Activated CD4-positive, alpha-beta T cell treated with anti-CD3 and anti-CD28 coated beads, Interleukin-2, amount 10 ng/mL, durations not matched to agents 24 days and 14 days (primary cell): ENCODE data around the gene DBP. TPM values are rescaled to one million over a fixed set of nuclear protein-coding genes. Genes with fewer than 3 reads are reported as not detected.
"Not testable (repeated sequence)": the region's sequence is repeated elsewhere in the genome, so short reads cannot be mapped to it uniquely, and the experiment has no call there.

Experiments
- DNase-seq: peaks from one replicate; pipeline ENCODE4 v3.0.0; 2022
- H3K27ac Mint-ChIP-seq: one replicate; pipeline ENCODE4 v1.8.0; 2022; ENCODE audit warnings: mild to moderate bottlenecking, mixed read lengths
- H3K27me3 Mint-ChIP-seq: one replicate; pipeline ENCODE4 v1.8.0; 2022; ENCODE audit warnings: mixed read lengths
- H3K36me3 Mint-ChIP-seq: one replicate; pipeline ENCODE4 v1.8.0; 2022; ENCODE audit warnings: low read depth, mild to moderate bottlenecking, mixed read lengths
- H3K4me1 Mint-ChIP-seq: one replicate; pipeline ENCODE4 v1.8.0; 2021; ENCODE audit warnings: mixed read lengths
- H3K4me3 Mint-ChIP-seq: one replicate; pipeline ENCODE4 v1.8.0; 2022; ENCODE audit warnings: mild to moderate bottlenecking, moderate library complexity, mixed read lengths
- H3K9me3 Mint-ChIP-seq: one replicate; pipeline ENCODE4 v1.8.0; 2021; ENCODE audit warnings: mixed read lengths
- intact Hi-C: fragments of 100-400 bp; cut with micrococcal nuclease; formaldehyde crosslinking; loops from one replicate; pipeline ENCODE4 v1.15.1; 2023
- total RNA-seq: library from RNA; stranded (reverse); gene quantifications from 2 replicates; pipeline ENCODE4 v1.2.3, GENCODE V29; 2022

DBP gene
- total RNA-seq, 1 donor from 2014 or later, result 11.2 TPM

DNA sequence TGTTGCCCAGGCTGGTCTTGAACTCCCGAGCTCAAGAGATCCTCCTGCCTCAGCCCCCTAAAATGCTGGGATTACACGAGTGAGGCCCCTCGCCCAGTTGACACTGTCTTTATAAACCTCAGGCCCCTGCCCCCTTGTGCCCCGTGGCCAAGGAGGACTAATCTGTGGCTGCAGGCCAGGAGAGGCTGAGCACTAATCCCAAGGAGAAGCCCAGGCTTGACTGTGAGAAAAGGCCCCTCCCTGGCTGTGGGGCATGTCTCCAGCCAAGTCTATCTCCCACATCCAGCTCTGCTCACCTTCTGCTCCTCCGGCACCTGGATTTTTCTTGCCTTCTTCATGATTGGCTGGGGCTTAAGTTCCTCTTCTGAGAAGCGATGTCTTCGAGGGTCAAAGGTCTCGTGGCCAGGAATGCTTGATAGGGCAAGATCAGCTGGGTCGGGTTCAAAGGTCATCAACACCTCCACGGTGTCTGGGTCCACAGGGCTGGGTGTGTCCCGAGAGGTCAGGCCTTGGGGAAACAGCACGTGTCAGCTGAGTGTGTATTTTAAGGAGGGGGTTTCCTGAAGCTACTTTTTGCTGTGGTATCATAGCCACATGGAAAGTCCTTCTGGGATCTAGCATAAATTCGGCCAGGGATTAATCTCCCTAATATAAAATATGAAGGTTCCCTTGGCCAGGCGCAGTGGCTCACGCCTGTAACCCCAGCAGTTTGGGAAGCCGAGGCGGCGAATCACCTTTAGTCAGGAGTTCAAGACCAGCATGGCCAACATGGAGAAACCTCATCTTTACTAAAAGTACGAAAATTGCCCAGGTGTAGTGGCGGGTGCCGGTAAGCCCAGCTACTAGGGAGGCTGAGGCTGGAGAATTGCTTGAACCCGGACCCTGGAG, 3.8 kb downstream of the DBP start:
- Mint-ChIP-seq H3K9me3 (no peaks in the 10 kb centered on the region), H3K36me3 (peaks cover 9% of the 10 kb centered on the region), H3K4me1 (peaks cover 26% of the 10 kb centered on the region), H3K27ac (peak overlapping the region; percentile 86), H3K27me3 (no peaks in the 10 kb centered on the region), H3K4me3 (peak overlapping the region; percentile 84)
- DNase-seq, result peak; percentile 61
- intact Hi-C loops, result loop anchor here (1.0 to 10.0 kb wide), 4 partner anchors 9 to 1031 kb away; partner anchors contain the start of genes BCL2L12, C19orf73, IRF3 and LIN7B

DNA sequence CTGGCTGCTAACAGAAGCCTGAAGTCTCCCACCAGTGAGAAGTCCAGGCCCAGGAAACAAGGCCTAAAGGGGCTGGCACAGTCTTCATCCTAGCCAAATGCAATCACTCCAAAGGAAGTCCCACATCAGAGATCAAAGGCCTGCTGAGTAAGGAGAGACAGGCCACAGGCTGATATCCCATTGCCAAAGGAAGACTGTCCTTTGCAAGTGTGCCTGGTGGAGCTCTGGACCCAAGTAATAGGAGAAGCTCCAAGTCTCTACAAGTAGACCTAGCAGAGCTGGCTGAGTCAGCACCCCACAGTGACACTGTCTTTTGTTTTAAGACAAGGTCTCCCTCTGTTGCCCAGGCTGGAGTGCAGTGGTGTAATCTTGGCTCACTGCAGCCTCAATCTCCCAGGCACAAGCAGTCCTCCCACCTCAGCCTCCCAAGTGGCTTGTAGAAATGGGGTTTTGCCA, 4.5 kb downstream of the DBP start:
- Mint-ChIP-seq H3K36me3 (peaks cover 10% of the 10 kb centered on the region), H3K27ac (peak overlapping the region; percentile 37), H3K27me3 (no peaks in the 10 kb centered on the region), H3K9me3 (no peaks in the 10 kb centered on the region), H3K4me1 (peaks cover 20% of the 10 kb centered on the region), H3K4me3 (no peak overlapping the region)
- DNase-seq, result peak; percentile 61
- intact Hi-C loops, result loop anchor here (10.0 kb wide), 2 partner anchors 482 to 1032 kb away; partner anchors contain the start of genes BCL2L12, C19orf73, IRF3 and LIN7B

DNA sequence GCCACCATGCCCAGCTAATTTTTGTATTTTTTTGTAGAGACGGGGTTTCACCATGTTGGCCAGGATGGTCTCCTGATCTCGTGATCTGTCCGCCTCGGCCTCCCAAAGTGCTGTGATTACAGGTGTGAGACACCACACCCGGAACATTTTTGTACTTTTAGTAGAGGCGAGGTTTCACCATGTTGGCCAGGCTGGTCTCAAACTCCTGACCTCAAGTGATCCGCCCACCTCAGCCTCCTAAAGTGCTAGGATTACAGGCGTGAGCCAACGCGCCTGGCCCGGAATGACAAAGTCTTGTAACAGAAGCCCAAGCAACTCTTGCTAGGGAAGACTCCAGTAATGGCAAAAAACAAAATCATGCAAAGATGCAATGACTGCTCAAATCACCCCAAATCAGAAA, 4.9 kb downstream of the DBP start:
- intact Hi-C loops, result loop anchor here (10.0 kb wide), 2 partner anchors 483 to 1033 kb away; partner anchors contain the start of genes BCL2L12, C19orf73, IRF3 and LIN7B
- H3K9me3 Mint-ChIP-seq, H3K36me3 Mint-ChIP-seq, H3K27ac Mint-ChIP-seq, H3K4me3 Mint-ChIP-seq, DNase-seq, H3K27me3 Mint-ChIP-seq: not testable (repeated sequence)
- H3K4me1 Mint-ChIP-seq, result peaks cover 18% of the 10 kb centered on the region

DNA sequence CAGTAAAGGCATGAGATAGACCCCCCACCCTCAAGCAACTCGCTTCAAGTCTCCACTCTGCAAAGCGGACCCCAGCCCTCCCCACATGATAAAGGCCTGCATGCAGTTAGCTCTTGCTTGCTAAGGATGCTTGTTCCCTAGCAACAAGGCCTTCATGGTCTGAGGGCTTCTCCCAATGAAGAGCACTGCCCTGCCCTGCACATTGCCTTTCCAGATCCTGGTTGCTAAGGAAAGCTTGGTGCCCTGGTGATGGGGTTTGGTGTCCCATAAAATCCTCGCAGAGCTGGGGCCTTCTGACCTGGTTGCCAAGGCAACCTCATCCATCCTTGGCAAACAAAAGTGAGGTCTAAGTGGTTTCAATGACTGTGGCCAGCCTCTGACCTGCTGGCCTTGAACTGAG, 6.0 kb downstream of the DBP start:
- intact Hi-C loops, result loop anchor here (10.0 kb wide), 2 partner anchors 484 to 1034 kb away; partner anchors contain the start of genes BCL2L12, C19orf73, IRF3 and LIN7B
- no peaks in the 10 kb centered on the region for H3K27me3 Mint-ChIP-seq
- no peak for DNase-seq
- H3K27ac Mint-ChIP-seq, result peak overlapping the region; percentile 20
- H3K4me1 Mint-ChIP-seq, result peaks cover 22% of the 10 kb centered on the region
- H3K9me3 Mint-ChIP-seq, result no peaks in the 10 kb centered on the region
- no peak overlapping the region for H3K4me3 Mint-ChIP-seq
- H3K36me3 Mint-ChIP-seq, result peaks cover 12% of the 10 kb centered on the region

DNA sequence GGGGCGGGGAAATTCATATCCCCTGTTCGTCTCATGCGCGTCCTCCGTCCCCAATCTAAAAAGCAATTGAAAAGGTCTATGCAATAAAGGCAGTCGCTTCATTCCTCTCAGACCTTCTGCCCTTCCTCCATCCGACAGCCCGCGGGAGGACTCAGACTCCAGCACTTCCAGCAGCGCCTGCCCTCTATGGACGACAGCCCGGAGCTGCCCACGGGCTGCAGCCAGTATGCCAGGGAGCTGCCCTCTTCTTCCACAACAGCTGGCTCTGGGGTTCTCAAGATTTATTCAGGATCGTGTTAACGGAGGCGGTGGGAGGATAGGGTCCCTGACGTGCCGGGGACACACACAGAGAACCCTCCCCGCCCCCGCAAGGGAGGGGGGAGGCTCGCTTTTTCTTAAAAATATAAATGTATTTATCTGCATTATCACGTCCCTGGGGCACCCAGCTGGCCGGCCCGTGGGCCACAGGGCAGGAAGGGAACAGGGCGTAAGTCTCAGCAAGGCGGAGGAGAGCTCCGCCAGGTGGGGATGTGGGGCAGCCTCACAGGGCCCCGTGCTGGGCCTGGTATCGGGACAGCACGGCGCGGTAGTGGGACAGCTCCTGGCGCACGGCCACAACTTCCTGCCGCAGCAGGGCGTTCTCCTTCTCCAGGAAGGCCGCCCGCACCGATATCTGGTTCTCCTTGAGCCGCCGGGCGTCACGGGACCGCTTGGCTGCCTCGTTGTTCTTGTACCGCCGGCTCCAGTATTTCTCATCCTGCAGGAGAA, 6.7 kb downstream of the DBP start:
- intact Hi-C loops, result loop anchor here (10.0 kb wide), 2 partner anchors 484 to 1034 kb away; partner anchors contain the start of genes BCL2L12, C19orf73, IRF3 and LIN7B
- peaks cover 18% of the 10 kb centered on the region for H3K4me1 Mint-ChIP-seq
- H3K27me3 Mint-ChIP-seq, result no peaks in the 10 kb centered on the region
- H3K9me3 Mint-ChIP-seq, result no peaks in the 10 kb centered on the region
- H3K36me3 Mint-ChIP-seq, result peaks cover 12% of the 10 kb centered on the region
- H3K4me3 Mint-ChIP-seq, result no peak overlapping the region
- no peak for DNase-seq
- no peak overlapping the region for H3K27ac Mint-ChIP-seq

DNA sequence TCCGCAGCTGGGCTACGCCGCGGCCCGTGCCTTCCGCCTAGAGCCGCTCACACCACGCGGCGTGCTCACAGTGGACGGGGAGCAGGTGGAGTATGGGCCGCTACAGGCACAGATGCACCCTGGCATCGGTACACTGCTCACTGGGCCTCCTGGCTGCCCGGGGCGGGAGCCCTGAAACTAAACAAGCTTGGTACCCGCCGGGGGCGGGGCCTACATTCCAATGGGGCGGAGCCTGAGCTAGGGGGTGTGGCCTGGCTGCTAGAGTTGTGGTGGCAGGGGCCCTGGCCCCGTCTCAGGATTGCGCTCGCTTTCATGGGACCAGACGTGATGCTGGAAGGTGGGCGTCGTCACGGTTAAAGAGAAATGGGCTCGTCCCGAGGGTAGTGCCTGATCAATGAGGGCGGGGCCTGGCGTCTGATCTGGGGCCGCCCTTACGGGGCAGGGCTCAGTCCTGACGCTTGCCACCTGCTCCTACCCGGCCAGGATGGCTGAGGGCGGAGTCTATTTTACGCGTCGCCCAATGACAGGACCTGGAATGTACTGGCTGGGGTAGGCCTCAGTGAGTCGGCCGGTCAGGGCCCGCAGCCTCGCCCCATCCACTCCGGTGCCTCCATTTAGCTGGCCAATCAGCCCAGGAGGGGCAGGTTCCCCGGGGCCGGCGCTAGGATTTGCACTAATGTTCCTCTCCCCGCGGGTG, 7.4 kb downstream of the DBP start:
- Mint-ChIP-seq H3K4me1 (peaks cover 17% of the 10 kb centered on the region), H3K27ac (no peak overlapping the region), H3K36me3 (peaks cover 14% of the 10 kb centered on the region), H3K9me3 (no peaks in the 10 kb centered on the region), H3K27me3 (no peaks in the 10 kb centered on the region), H3K4me3 (no peak overlapping the region)
- intact Hi-C loops, result loop anchor here (10.0 kb wide), 2 partner anchors 485 to 1035 kb away; partner anchors contain the start of genes BCL2L12, C19orf73, IRF3 and LIN7B
- peak; percentile 77 for DNase-seq

DNA sequence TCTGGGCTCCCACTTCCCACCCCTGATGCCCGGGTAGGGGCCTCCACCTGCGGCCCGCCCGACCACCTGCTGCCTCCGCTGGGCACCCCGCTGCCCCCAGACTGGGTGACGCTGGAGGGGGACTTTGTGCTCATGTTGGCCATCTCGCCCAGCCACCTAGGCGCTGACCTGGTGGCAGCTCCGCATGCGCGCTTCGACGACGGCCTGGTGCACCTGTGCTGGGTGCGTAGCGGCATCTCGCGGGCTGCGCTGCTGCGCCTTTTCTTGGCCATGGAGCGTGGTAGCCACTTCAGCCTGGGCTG, 7.9 kb downstream of the DBP start:
- H3K4me1 Mint-ChIP-seq, result peaks cover 17% of the 10 kb centered on the region
- intact Hi-C loops, result no loop called here

DNA sequence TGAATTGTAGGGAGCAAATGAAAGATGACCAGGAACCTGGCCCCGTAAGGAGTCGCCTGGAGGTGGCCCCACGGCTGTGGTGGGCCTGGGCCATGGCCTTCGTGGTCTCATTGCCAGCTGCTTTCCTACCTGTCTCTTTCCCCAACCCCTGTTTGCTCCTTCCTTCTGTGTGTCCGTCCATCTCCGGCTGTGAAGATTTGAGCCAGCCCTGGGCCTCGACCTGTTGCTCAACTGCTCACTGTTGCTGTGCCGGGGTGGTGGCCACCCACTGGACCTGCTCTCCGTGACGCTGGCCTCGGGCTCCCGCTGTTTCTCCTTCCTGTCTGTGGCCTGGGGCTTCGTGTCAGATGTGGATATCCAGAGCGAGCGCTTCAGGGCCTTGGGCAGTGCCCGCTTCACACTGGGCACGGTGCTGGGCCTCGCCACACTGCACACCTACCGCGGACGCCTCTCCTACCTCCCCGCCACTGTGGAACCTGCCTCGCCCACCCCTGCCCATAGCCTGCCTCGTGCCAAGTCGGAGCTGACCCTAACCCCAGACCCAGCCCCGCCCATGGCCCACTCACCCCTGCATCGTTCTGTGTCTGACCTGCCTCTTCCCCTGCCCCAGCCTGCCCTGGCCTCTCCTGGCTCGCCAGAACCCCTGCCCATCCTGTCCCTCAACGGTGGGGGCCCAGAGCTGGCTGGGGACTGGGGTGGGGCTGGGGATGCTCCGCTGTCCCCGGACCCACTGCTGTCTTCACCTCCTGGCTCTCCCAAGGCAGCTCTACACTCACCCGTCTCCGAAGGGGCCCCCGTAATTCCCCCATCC, 8.5 kb downstream of the DBP start:
- no peak for DNase-seq
- Mint-ChIP-seq H3K4me3 (no peak overlapping the region), H3K9me3 (no peaks in the 10 kb centered on the region), H3K4me1 (peaks cover 19% of the 10 kb centered on the region), H3K27ac (peak overlapping the region; percentile 41), H3K27me3 (no peaks in the 10 kb centered on the region), H3K36me3 (peaks cover 17% of the 10 kb centered on the region)
- intact Hi-C loops, result no loop called here

More for the DNA sequence above, 7.9 kb downstream of the DBP start:
- H3K9me3 Mint-ChIP-seq, result no peaks in the 10 kb centered on the region
- no peaks in the 10 kb centered on the region for H3K27me3 Mint-ChIP-seq
- peaks cover 14% of the 10 kb centered on the region for H3K36me3 Mint-ChIP-seq
- DNase-seq, result no peak
- H3K4me3 Mint-ChIP-seq, result no peak overlapping the region
- no peak overlapping the region for H3K27ac Mint-ChIP-seq

DNA sequence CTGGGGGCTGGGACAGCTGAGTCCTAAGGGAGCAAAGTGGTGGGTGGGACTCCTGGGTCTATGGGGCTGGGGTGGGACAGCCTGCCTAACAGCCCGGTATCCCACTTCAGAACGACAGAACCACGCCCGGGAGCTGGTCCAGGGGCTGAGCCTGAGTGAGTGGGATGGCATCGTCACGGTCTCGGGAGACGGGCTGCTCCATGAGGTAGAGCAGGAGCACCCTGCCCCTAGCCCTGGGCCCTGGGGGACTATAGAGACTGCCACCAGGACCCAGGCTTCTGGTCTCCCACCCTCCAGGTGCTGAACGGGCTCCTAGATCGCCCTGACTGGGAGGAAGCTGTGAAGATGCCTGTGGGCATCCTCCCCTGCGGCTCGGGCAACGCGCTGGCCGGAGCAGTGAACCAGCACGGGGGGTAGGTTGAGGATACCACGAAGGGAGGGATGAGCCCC, 9.3 kb downstream of the DBP start:
- H3K27ac Mint-ChIP-seq, result no peak overlapping the region
- no peak for DNase-seq
- H3K36me3 Mint-ChIP-seq, result peaks cover 22% of the 10 kb centered on the region
- peaks cover 23% of the 10 kb centered on the region for H3K4me1 Mint-ChIP-seq
- no peaks in the 10 kb centered on the region for H3K27me3 Mint-ChIP-seq
- no peaks in the 10 kb centered on the region for H3K9me3 Mint-ChIP-seq
- no peak overlapping the region for H3K4me3 Mint-ChIP-seq
- intact Hi-C loops, result no loop called here

DNA sequence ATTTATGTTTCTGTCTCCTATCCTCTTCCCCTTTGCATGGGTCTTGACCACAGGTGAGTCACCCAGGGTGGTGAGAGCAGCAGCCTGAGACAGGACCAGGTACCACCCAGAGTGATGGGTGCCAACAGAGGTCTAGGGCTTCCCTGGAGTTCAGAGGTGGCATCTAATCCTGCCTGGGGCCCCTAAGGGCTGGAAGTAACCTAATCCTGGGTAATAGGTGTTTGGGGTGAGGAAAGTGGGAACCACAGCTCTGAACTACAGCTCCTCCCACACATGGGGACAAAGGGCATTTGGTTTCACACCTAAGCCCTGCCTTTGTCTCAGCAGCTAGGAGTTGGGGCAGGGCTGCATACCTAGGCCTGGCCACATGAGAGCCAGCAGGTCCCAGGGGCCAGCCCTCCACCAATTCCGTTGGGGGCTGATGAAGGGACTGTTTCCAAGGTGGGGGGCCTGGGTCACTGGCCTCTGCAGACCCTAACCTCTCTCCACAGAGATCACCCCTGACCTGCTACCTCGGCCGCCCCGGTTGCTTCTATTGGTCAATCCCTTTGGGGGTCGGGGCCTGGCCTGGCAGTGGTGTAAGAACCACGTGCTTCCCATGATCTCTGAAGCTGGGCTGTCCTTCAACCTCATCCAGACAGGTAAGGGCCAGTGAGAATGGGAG, 9.8 kb downstream of the DBP start:
- intact Hi-C loops, result no loop called here
- peak overlapping the region; percentile 20 for H3K27ac Mint-ChIP-seq
- DNase-seq, result peak; percentile 67
- H3K4me1 Mint-ChIP-seq, result peaks cover 25% of the 10 kb centered on the region
- H3K36me3 Mint-ChIP-seq, result peaks cover 24% of the 10 kb centered on the region
- H3K4me3 Mint-ChIP-seq, result no peak overlapping the region
- H3K9me3 Mint-ChIP-seq, result no peaks in the 10 kb centered on the region
- H3K27me3 Mint-ChIP-seq, result no peaks in the 10 kb centered on the region

DNA sequence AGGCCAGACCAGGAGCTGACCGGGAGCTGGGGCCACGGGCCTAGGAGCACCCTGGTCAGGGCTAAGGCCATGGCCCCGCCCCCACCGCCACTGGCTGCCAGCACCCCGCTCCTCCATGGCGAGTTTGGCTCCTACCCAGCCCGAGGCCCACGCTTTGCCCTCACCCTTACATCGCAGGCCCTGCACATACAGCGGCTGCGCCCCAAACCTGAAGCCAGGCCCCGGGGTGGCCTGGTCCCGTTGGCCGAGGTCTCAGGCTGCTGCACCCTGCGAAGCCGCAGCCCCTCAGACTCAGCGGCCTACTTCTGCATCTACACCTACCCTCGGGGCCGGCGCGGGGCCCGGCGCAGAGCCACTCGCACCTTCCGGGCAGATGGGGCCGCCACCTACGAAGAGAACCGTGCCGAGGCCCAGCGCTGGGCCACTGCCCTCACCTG, 11.3 kb downstream of the DBP start:
- H3K36me3 Mint-ChIP-seq, result peaks cover 31% of the 10 kb centered on the region
- no peak for DNase-seq
- intact Hi-C loops, result no loop called here
- H3K4me1 Mint-ChIP-seq, result peaks cover 32% of the 10 kb centered on the region
- H3K9me3 Mint-ChIP-seq, result no peaks in the 10 kb centered on the region
- no peak overlapping the region for H3K4me3 Mint-ChIP-seq
- no peaks in the 10 kb centered on the region for H3K27me3 Mint-ChIP-seq
- no peak overlapping the region for H3K27ac Mint-ChIP-seq
